ENCODE measurements around the gene KLF8. TPM values are rescaled to one million over a fixed set of nuclear protein-coding genes. Genes with fewer than 3 reads are reported as not detected.

KLF8 gene
- total and polyA plus RNA-seq, 9 of the 15 experiments (the other 6 are each of a cell fraction or from before 2014, with no cell fraction given): 0.01 to 0.10 (median 0.04) TPM; not detected in 3

GRCh38 chrX:56308726-56309125 is 76.6 kb downstream of the KLF8 start (continued):
- TF ChIP-seq NCOA6 (IDR thresholded peaks at IDR 0.05) (no peak), E2F6 (IDR thresholded peaks at IDR 0.05; ENCODE audit: borderline replicate concordance in 1 of 2, extremely low read depth in 1 of 2, insufficient read depth in 1 of 2, insufficient read length in 1 of 2, low read depth in 1 of 2, low read length in 1 of 2, poor library complexity in 1 of 2, severe bottlenecking in 1 of 2) (no peak), MAX (CRISPR knock-in tag; IDR thresholded peaks at IDR 0.05) (no peak), MEIS2 (IDR thresholded peaks at IDR 0.05; ENCODE audit: partially characterized antibody) (no peak), SRSF7 (optimal IDR thresholded peaks at IDR 0.05; ENCODE audit: low read depth, low read length) (no peak)

- no peak overlapping the region for H2AFZ ChIP-seq (ENCODE audit: low read depth, low read length)
- no peak overlapping the region for H3K9ac ChIP-seq (ENCODE audit: insufficient read depth in 1 of 2, low read depth in 2 of 2, low read length in 2 of 2)
- H3K27me3 ChIP-seq (ENCODE audit: control insufficient read depth in 2 of 2, insufficient read depth in 2 of 2, low read length in 2 of 2): no peaks in the 10 kb centered on the region
- ATAC-seq (no peak), FAIRE-seq (no peak), DNase-seq (ENCODE audit: extremely low read depth in 1 of 4, low spot score in 3 of 4) (no peak)
- H4K20me1 ChIP-seq (replicated peaks; ENCODE audit: control insufficient read depth, insufficient read depth, low read length): no peaks in the 10 kb centered on the region
- TF ChIP-seq ZNF3 (CRISPR knock-in tag; IDR thresholded peaks at IDR 0.05) (no peak), NFE2 (IDR thresholded peaks at IDR 0.05; ENCODE audit: low read depth) (no peak), SNAPC5 (CRISPR knock-in tag; IDR thresholded peaks at IDR 0.05) (no peak)
- H3K79me2 ChIP-seq (ENCODE audit: control insufficient read depth, insufficient read depth, low read length): no peaks in the 10 kb centered on the region
- no peaks in the 10 kb centered on the region for H3K36me3 ChIP-seq (ENCODE audit: control insufficient read depth, insufficient read depth, low read length)
- no peaks in the 10 kb centered on the region for H3K9me1 ChIP-seq (ENCODE audit: control insufficient read depth, insufficient read depth, low read length)
- in situ Hi-C loops (cut with MboI) (no loop called here), intact Hi-C loops (cut with micrococcal nuclease) (no loop called here)
- H3K4me1 ChIP-seq (replicated peaks in 1 of 2; ENCODE audit: control insufficient read depth in 2 of 2, insufficient read depth in 2 of 2, low read length in 2 of 2): no peaks in the 10 kb centered on the region
- H3K27ac ChIP-seq (ENCODE audit: extremely low read depth, low read depth, low read length): no peak overlapping the region
- ChIA-PET POLR2A (no interaction called here), CTCF (ENCODE audit: low intra/inter-chr PET ratio) (no interaction called here)
- no peaks in the 10 kb centered on the region for H3K9me3 ChIP-seq (replicated peaks; ENCODE audit: control insufficient read depth, insufficient read depth, low read depth, low read length)
- no peak overlapping the region for H3K4me2 ChIP-seq (ENCODE audit: insufficient read depth, low read length)
- H3K4me3 ChIP-seq: no peak overlapping the region
- 2% methylated on average over 4 of the region's 4 CpGs for WGBS (ENCODE audit: insufficient coverage, low coverage, missing lambda C conversion rate)
- BruUV-seq (replicated peaks): no TSS peak
These were observed 77.7 kb downstream of the KLF8 start for GRCh38 chrX:56309881-56310280.
